ENCODE data around the gene DDX42.
"Not testable (repeated sequence)": the region's sequence is repeated elsewhere in the genome, so short reads cannot be mapped to it uniquely, and the experiment has no call there.

The DDX42 gene

GRCh38 chr17:63842173-63842539 is 68.2 kb downstream of the DDX42 start:
- H3K4me3 ChIP-seq (ENCODE audit: low read depth, low read length), result peak overlapping the region; percentile 85
- peak overlapping the region; percentile 93 for H3K27ac ChIP-seq
- peaks cover 21% of the 10 kb centered on the region for H3K36me3 ChIP-seq
- TF ChIP-seq, protein P1, sequence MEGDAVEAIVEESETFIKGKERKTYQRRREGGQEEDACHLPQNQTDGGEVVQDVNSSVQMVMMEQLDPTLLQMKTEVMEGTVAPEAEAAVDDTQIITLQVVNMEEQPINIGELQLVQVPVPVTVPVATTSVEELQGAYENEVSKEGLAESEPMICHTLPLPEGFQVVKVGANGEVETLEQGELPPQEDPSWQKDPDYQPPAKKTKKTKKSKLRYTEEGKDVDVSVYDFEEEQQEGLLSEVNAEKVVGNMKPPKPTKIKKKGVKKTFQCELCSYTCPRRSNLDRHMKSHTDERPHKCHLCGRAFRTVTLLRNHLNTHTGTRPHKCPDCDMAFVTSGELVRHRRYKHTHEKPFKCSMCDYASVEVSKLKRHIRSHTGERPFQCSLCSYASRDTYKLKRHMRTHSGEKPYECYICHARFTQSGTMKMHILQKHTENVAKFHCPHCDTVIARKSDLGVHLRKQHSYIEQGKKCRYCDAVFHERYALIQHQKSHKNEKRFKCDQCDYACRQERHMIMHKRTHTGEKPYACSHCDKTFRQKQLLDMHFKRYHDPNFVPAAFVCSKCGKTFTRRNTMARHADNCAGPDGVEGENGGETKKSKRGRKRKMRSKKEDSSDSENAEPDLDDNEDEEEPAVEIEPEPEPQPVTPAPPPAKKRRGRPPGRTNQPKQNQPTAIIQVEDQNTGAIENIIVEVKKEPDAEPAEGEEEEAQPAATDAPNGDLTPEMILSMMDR (IDR thresholded peaks at IDR 0.05; ENCODE audit: low read depth, low read length), result no peak
- no peaks in the 10 kb centered on the region for H3K9me3 ChIP-seq (ENCODE audit: severe bottlenecking)
- peak; percentile 44 for DNase-seq
- no peaks in the 10 kb centered on the region for H3K27me3 ChIP-seq (ENCODE audit: insufficient read depth, low read depth, severe bottlenecking)

DNA sequence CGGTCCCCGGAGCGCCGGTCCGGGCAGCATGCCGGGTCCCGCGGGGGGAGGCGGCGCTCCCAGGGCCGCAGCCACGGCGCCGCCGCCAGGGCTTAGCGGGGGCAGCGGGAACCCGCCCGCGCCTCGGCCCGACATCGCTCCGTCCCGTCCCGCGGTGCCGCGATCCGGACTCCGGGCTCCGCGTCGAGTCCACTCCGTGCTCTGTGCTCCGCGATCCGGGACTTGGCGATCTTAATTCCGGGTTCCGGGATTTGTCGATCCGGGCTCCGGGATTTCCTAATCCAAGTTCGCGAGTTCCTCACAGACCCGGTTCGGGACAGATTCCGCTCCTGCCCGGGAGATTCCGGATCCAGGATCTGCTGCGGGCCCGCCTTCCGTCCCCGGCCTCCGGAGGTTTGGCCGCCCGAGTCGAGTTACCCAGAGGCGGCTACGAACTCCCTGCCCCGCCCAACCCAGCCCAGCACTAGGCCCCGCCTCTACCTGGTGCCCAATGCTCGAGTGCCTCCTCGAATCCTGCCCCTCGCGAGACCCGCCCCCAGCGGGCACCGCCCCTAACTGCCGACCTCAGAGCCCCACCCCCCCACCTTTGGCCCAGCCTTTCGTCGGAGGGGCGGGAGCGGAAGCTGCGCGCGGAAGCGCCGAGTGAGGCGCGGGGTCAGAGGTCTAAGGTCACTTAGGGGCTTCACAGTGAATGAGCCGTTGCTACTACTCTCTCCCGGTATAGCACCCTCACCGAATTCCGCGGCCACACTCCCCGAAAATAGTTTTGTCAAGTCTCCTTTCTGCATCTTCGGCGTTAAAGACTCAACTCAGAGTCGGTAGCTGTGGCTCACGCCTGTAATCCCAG is 68.8 kb downstream of the DDX42 start, which contains the start of gene SMARCD2:
Gene SMARCD2, minus strand, starts transcription at position 146 of the 847 bp plus-strand sequence. Its CDS starts 11 bp downstream, at position 135.
- H3K27me3 ChIP-seq (ENCODE audit: insufficient read depth, low read depth, severe bottlenecking), result no peaks in the 10 kb centered on the region
- TF ChIP-seq, protein P1 (IDR thresholded peaks at IDR 0.05; ENCODE audit: low read depth, low read length), result no peak
- peak within 1 kb of the TSS; percentile 85 for H3K4me3 ChIP-seq (ENCODE audit: low read depth, low read length)
- DNase-seq, result peak; percentile 99
- H3K9me3 ChIP-seq (ENCODE audit: severe bottlenecking), result no peaks in the 10 kb centered on the region
- peak within 1 kb of the TSS; percentile 93 for H3K27ac ChIP-seq
- H3K36me3 ChIP-seq, result peaks cover 17% of the 10 kb centered on the region

- Histone ChIP-seq H3K36me3 (peaks cover 11% of the 10 kb centered on the region), H3K4me3 (ENCODE audit: low read depth, low read length) (peak overlapping the region; percentile 85), H3K27ac (peak overlapping the region; percentile 50)
- H3K27me3 ChIP-seq (ENCODE audit: insufficient read depth, low read depth, severe bottlenecking); H3K9me3 ChIP-seq (ENCODE audit: severe bottlenecking); DNase-seq: not testable (repeated sequence)
These were observed 69.5 kb downstream of the DDX42 start for GRCh38 chr17:63843387-63843888.

DNA sequence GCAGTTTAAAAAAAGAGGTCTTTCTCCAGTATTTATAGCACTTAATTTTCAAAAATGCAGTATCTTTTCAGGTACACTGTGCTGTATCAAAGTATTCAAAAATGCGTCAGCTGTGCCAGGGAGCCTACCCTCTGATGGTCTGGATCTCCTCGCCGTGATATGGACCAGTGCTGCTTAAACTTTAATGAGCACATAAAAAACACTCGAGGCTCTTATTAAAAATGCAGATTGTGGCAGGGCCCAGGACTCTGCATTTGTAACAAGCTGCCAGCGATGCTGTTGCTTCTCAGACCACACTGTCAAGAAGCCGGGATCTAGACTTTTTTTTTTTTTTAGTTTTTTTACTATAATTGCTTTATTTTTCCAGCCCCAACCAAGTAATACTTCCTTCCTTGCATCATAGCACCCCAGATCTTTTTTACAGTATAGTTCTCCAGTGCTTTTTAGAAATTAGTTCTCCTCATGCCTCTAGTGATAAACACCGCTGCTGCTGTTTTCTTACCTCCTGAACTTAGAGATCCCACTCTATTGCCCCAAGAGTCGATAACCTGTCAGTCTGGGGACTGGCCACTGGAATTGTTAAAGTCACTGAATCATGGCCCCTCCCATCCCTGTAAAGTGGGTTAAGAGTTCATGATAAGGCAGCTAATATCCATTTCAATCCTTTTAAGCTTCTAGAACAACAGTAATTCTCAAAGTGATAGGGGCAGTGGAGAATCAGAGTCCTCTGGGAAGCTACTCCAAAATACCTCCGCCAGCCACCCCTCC is 70.1 kb downstream of the DDX42 start:
- Histone ChIP-seq H3K4me3 (ENCODE audit: low read depth, low read length) (no peak overlapping the region), H3K9me3 (ENCODE audit: severe bottlenecking) (no peaks in the 10 kb centered on the region), H3K27ac (no peak overlapping the region), H3K27me3 (ENCODE audit: insufficient read depth, low read depth, severe bottlenecking) (no peaks in the 10 kb centered on the region), H3K36me3 (peaks cover 11% of the 10 kb centered on the region)
- no peak for DNase-seq
- TF ChIP-seq, protein P1 (IDR thresholded peaks at IDR 0.05; ENCODE audit: low read depth, low read length), result no peak

DNA sequence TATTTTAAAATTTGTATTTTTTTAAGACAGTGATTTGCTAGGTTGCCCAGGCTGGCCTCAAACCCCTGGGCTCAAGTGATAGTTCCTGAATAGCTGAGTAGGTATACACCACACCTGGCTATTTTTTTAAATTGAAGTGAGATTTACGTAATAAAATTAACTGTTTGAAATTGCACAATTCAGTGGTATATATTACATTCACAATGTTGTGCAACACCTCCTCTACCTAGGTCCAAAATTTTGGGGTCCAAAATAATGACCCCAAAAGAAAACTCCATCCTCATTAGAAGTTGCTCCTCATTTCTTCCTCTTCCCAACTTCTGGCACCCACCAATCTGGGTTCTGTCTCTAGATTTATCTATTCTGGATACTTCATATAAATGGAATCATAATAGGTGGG is 71.5 kb downstream of the DDX42 start:
- TF ChIP-seq, protein P1 (IDR thresholded peaks at IDR 0.05; ENCODE audit: low read depth, low read length), result no peak
- Histone ChIP-seq H3K27me3 (ENCODE audit: insufficient read depth, low read depth, severe bottlenecking) (no peaks in the 10 kb centered on the region), H3K4me3 (ENCODE audit: low read depth, low read length) (no peak overlapping the region), H3K27ac (no peak overlapping the region), H3K36me3 (peaks cover 8% of the 10 kb centered on the region), H3K9me3 (ENCODE audit: severe bottlenecking) (no peaks in the 10 kb centered on the region)
- no peak for DNase-seq
